Fibroblast of lung (primary cell): ENCODE data around the gene MMP20.

Experiments
- EZH2 ChIP-seq: IDR thresholded peaks from 2 replicates; pipeline ENCODE4 v1.5.1; 2012; ENCODE audit warnings: low read length, control low read depth, mild to moderate bottlenecking; ENCODE audit errors: missing control alignments
- TF ChIP-seq, protein P1 (sequence below), 2 donors: IDR thresholded peaks in 1 of 2; conservative IDR thresholded peaks in 1 of 2; 1 replicate in 1 of 2; 2 replicates in 1 of 2; pipeline ENCODE4 v1.5.1; 2011 to 2012; ENCODE audit warnings: low read length in 2 of 2, control low read depth in 1 of 2, inconsistent platforms in 1 of 2, low read depth in 1 of 2, mild to moderate bottlenecking in 1 of 2

DNA sequence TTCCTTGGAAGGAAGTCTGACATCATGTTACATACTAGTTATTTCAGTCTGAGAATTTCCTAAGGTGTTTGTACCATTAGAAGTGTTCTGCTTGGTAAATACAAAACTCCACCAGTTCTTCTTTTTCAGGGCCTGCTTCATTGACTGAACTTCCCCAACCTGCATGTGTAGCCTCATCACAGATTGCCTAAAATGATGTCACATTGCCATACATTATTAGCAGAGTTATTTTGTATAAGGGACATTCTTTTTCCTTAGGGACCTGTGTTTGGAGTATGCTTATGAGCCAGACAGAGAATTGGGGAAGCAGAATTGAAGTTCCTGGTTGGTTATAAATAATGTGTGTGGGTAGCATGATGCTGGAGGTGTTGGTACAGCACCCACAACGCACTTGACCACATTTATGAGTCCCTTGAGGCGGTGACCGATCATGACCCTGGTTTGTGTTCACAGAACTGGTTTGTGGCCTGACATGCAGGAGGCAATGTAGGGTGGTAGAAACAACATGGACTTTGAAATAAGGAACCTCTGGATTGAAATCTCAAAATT lies 78.1 kb downstream of the MMP20 start:
- TF ChIP-seq EZH2: no peak
- TF ChIP-seq, protein P1, sequence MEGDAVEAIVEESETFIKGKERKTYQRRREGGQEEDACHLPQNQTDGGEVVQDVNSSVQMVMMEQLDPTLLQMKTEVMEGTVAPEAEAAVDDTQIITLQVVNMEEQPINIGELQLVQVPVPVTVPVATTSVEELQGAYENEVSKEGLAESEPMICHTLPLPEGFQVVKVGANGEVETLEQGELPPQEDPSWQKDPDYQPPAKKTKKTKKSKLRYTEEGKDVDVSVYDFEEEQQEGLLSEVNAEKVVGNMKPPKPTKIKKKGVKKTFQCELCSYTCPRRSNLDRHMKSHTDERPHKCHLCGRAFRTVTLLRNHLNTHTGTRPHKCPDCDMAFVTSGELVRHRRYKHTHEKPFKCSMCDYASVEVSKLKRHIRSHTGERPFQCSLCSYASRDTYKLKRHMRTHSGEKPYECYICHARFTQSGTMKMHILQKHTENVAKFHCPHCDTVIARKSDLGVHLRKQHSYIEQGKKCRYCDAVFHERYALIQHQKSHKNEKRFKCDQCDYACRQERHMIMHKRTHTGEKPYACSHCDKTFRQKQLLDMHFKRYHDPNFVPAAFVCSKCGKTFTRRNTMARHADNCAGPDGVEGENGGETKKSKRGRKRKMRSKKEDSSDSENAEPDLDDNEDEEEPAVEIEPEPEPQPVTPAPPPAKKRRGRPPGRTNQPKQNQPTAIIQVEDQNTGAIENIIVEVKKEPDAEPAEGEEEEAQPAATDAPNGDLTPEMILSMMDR (conservative IDR thresholded peaks at IDR 0.05 in 1 of 2, IDR thresholded peaks at IDR 0.05 in 1 of 2; ENCODE audit: low read depth in 1 of 2, low read length in 2 of 2): no peak
